Skeletal muscle tissue (tissue), 4 donors: ENCODE data around the gene MAGI1. TPM values are rescaled to one million over a fixed set of nuclear protein-coding genes. Genes with fewer than 3 reads are reported as not detected.
"Not testable (repeated sequence)": the region's sequence is repeated elsewhere in the genome, so short reads cannot be mapped to it uniquely, and the experiment has no call there.

Experiments used
- H3K27ac ChIP-seq: one replicate; pipeline ENCODE4 v1.7.0; 2013; ENCODE audit warnings: mild to moderate bottlenecking, low read depth, low read length, inconsistent platforms
- H3K27me3 ChIP-seq, 3 donors: one replicate each; pipeline ENCODE4 v1.7.0; 2013; ENCODE audit warnings: low read length in 3 of 3; ENCODE audit not compliant: control insufficient read depth in 3 of 3, insufficient read depth in 3 of 3
- H3K36me3 ChIP-seq, 3 donors: one replicate each; pipeline ENCODE4 v1.7.0; 2013; ENCODE audit warnings: low read length in 3 of 3; ENCODE audit not compliant: control insufficient read depth in 3 of 3, insufficient read depth in 3 of 3
- H3K4me1 ChIP-seq, 3 donors: one replicate each; pipeline ENCODE4 v1.7.0; 2013; ENCODE audit warnings: low read length in 3 of 3, mild to moderate bottlenecking in 3 of 3; ENCODE audit not compliant: control insufficient read depth in 3 of 3, insufficient read depth in 3 of 3
- H3K4me3 ChIP-seq, 3 donors: one replicate each; pipeline ENCODE4 v1.7.0; 2013; ENCODE audit warnings: low read length in 3 of 3
- H3K9ac ChIP-seq, 3 donors: one replicate each; pipeline ENCODE4 v1.7.0; 2013; ENCODE audit warnings: low read length in 3 of 3, mild to moderate bottlenecking in 3 of 3, moderate library complexity in 2 of 3, low read depth in 1 of 3
- H3K9me3 ChIP-seq, 3 donors: one replicate each; pipeline ENCODE4 v1.7.0; 2013; ENCODE audit warnings: low read length in 3 of 3; ENCODE audit not compliant: control insufficient read depth in 3 of 3
- total RNA-seq: library from RNA; depleted of rRNA; stranded (reverse); fragments of >200 nt; gene quantifications from one replicate; pipeline ENCODE4 v1.2.3, GENCODE V29; 2014
- donor health status: Osteomylitis.

Gene MAGI1
- total RNA-seq, 1 donor from 2014 or later, result 23.5 TPM

- not testable (repeated sequence) for H3K36me3 ChIP-seq, H3K27ac ChIP-seq, H3K9ac ChIP-seq, H3K9me3 ChIP-seq, H3K27me3 ChIP-seq, H3K4me3 ChIP-seq
- peaks cover 11 to 18% (median 16%) of the 10 kb centered on the region in 3 donors for H3K4me1 ChIP-seq
These were observed 179.1 kb downstream of the MAGI1 start for GRCh38 chr3:65859612-65860011.

- Histone ChIP-seq H3K27ac (no peak overlapping the region), H3K9me3 (no peaks in the 10 kb centered on the region), H3K36me3 (no peaks in the 10 kb centered on the region)
These were observed 180.0 kb downstream of the MAGI1 start for GRCh38 chr3:65858749-65859148.

GRCh38 chr3:65857327-65857726 lies 181.4 kb downstream of the MAGI1 start:
- peaks cover 11 to 22% (median 17%) of the 10 kb centered on the region in 3 donors for H3K4me1 ChIP-seq
- H3K36me3 ChIP-seq, result no peaks in the 10 kb centered on the region
- no peak overlapping the region for H3K4me3 ChIP-seq
- H3K9me3 ChIP-seq, result no peaks in the 10 kb centered on the region
- no peaks in the 10 kb centered on the region for H3K27me3 ChIP-seq
- no peak overlapping the region for H3K27ac ChIP-seq
- no peak overlapping the region for H3K9ac ChIP-seq

More at GRCh38 chr3:65858749-65859148, 180.0 kb downstream of the MAGI1 start:
- H3K9ac ChIP-seq, result no peak overlapping the region
- no peaks in the 10 kb centered on the region for H3K27me3 ChIP-seq
- peaks cover 11 to 22% (median 17%) of the 10 kb centered on the region in 3 donors for H3K4me1 ChIP-seq
- no peak overlapping the region for H3K4me3 ChIP-seq

GRCh38 chr3:65856907-65857306 lies 181.8 kb downstream of the MAGI1 start:
- Histone ChIP-seq H3K27ac (no peak overlapping the region), H3K4me3 (no peak overlapping the region), H3K4me1 (peaks cover 11 to 22% (median 17%) of the 10 kb centered on the region in 3 donors), H3K36me3 (no peaks in the 10 kb centered on the region), H3K27me3 (no peaks in the 10 kb centered on the region), H3K9me3 (no peaks in the 10 kb centered on the region), H3K9ac (no peak overlapping the region)

- Histone ChIP-seq H3K27me3 (no peaks in the 10 kb centered on the region), H3K4me1 (peaks cover 11 to 22% (median 17%) of the 10 kb centered on the region in 3 donors), H3K36me3 (no peaks in the 10 kb centered on the region), H3K9me3 (no peaks in the 10 kb centered on the region), H3K27ac (no peak overlapping the region), H3K9ac (no peak overlapping the region), H3K4me3 (no peak overlapping the region)
These were observed 183.2 kb downstream of the MAGI1 start for GRCh38 chr3:65855370-65856100.

GRCh38 chr3:65854606-65855304 lies 184.0 kb downstream of the MAGI1 start:
- Histone ChIP-seq H3K9ac (no peak overlapping the region), H3K4me3 (no peak overlapping the region), H3K9me3 (no peaks in the 10 kb centered on the region), H3K36me3 (no peaks in the 10 kb centered on the region), H3K27me3 (no peaks in the 10 kb centered on the region), H3K4me1 (peaks cover 11 to 22% (median 17%) of the 10 kb centered on the region in 3 donors), H3K27ac (no peak overlapping the region)

- H3K4me1 ChIP-seq, result peaks cover 5 to 13% (median 11%) of the 10 kb centered on the region in 3 donors
- H3K27ac ChIP-seq, result no peak overlapping the region
- no peaks in the 10 kb centered on the region for H3K9me3 ChIP-seq
- no peaks in the 10 kb centered on the region for H3K27me3 ChIP-seq
- H3K4me3 ChIP-seq, result no peak overlapping the region
- no peaks in the 10 kb centered on the region for H3K36me3 ChIP-seq
- H3K9ac ChIP-seq, result no peak overlapping the region
These were observed 186.9 kb downstream of the MAGI1 start for GRCh38 chr3:65851827-65852226.

- H3K9me3 ChIP-seq, result no peaks in the 10 kb centered on the region
- H3K27ac ChIP-seq, result no peak overlapping the region
- H3K27me3 ChIP-seq, result no peaks in the 10 kb centered on the region
- H3K9ac ChIP-seq, result no peak overlapping the region
- no peak overlapping the region for H3K4me3 ChIP-seq
- no peaks in the 10 kb centered on the region for H3K36me3 ChIP-seq
- peaks cover 0 to 5% (median 3%) of the 10 kb centered on the region in 3 donors for H3K4me1 ChIP-seq
These were observed 188.5 kb downstream of the MAGI1 start for GRCh38 chr3:65850261-65850660.

GRCh38 chr3:65848024-65848423 lies 190.7 kb downstream of the MAGI1 start:
- Histone ChIP-seq H3K27me3 (no peaks in the 10 kb centered on the region), H3K9ac (no peak overlapping the region), H3K36me3 (no peaks in the 10 kb centered on the region)

GRCh38 chr3:65846936-65847335 lies 191.8 kb downstream of the MAGI1 start:
- Histone ChIP-seq H3K27ac (no peak overlapping the region), H3K4me3 (no peak overlapping the region), H3K4me1 (no peaks in the 10 kb centered on the region), H3K9ac (no peak overlapping the region), H3K27me3 (no peaks in the 10 kb centered on the region), H3K9me3 (no peaks in the 10 kb centered on the region), H3K36me3 (no peaks in the 10 kb centered on the region)

More at GRCh38 chr3:65848024-65848423, 190.7 kb downstream of the MAGI1 start:
- Histone ChIP-seq H3K27ac (no peak overlapping the region), H3K4me3 (no peak overlapping the region), H3K4me1 (no peaks in the 10 kb centered on the region), H3K9me3 (no peaks in the 10 kb centered on the region)
